H1 (cell line): ENCODE results near the gene HAS3. TPM values are rescaled to one million over a fixed set of nuclear protein-coding genes. Genes with fewer than 3 reads are reported as not detected.
A peak's percentile ranks its signal among the peaks of the same experiment; 100 is the strongest.

ENCODE experiments used
- BACH1 ChIP-seq: IDR thresholded peaks from 2 replicates; pipeline ENCODE4 v1.6.1; 2012; ENCODE audit warnings: low read length, improper control_type of control experiment
- CHD1 ChIP-seq: IDR thresholded peaks from 2 replicates; pipeline ENCODE4 v1.6.1; 2012; ENCODE audit warnings: low read depth, low read length, improper control_type of control experiment
- CREB1 ChIP-seq: IDR thresholded peaks from 2 replicates; pipeline ENCODE4 v1.6.1; 2012; ENCODE audit warnings: inconsistent platforms
- KDM4A ChIP-seq: IDR thresholded peaks from one replicate; pipeline ENCODE4 v1.7.1; 2012; ENCODE audit warnings: low read depth, mild to moderate bottlenecking, moderate library complexity, low read length, inconsistent platforms; ENCODE audit not compliant: severe bottlenecking
- MAFK ChIP-seq: IDR thresholded peaks from 2 replicates; pipeline ENCODE4 v1.6.1; 2012; ENCODE audit warnings: low read depth, mild to moderate bottlenecking, improper control_type of control experiment, low read length
- POU5F1 ChIP-seq: IDR thresholded peaks from 2 replicates; pipeline ENCODE4 v1.6.1; 2011; ENCODE audit warnings: low read depth, mild to moderate bottlenecking, low read length, moderate library complexity
- RNF2 ChIP-seq: fragments of 200-900, 300-1000 bp; sonication (generic); IDR thresholded peaks from 2 replicates; pipeline ENCODE4 v1.7.1; 2016; ENCODE audit warnings: borderline replicate concordance, low read depth, mild to moderate bottlenecking, antibody characterized with exemption, low read length; ENCODE audit not compliant: poor library complexity, severe bottlenecking; ENCODE audit errors: missing control alignments
- RXRA ChIP-seq: IDR thresholded peaks from 2 replicates; pipeline ENCODE4 v1.6.1; 2011; ENCODE audit warnings: low read depth, mild to moderate bottlenecking, low read length, moderate library complexity; ENCODE audit not compliant: insufficient read depth
- TAF1 ChIP-seq: IDR thresholded peaks from 2 replicates; pipeline ENCODE4 v1.6.1; 2011; ENCODE audit warnings: mild to moderate bottlenecking, low read depth, low read length
- YY1 ChIP-seq: IDR thresholded peaks from 2 replicates; pipeline ENCODE4 v1.6.1; 2011; ENCODE audit warnings: low read depth, mild to moderate bottlenecking, low read length
- polyA plus RNA-seq, 7 experiments: library from polyadenylated mRNA; depleted of rRNA in 3 of 7; stranded (reverse) in 5 of 7; unstranded in 2 of 7; fragments of >200 nt in 5 of 7; fragments of 200-250 nt in 2 of 7; gene quantifications; 1 replicate in 5 of 7; 2 replicates in 1 of 7; 4 replicates in 1 of 7; pipeline versions ENCODE4 v1.2.1 to v1.2.3, GENCODE V29; 2011 to 2013; ENCODE audit warnings: missing spikeins in 2 of 7, mixed read lengths in 2 of 7
- total RNA-seq: library from RNA; stranded (reverse); fragmentation: NEBNext Ultra II Directional; extraction: Animal tissue kit (Norgen Biotek cat#: 25700); gene quantifications from 2 replicates; pipeline ENCODE4 v1.2.1, GENCODE V29; 2021
- TF ChIP-seq, protein P1 (sequence below): fragments of 300-600 bp; sonication (generic); IDR thresholded peaks from 2 replicates; pipeline ENCODE4 v1.7.1; 2012; ENCODE audit warnings: low read length, moderate library complexity, mild to moderate bottlenecking, inconsistent platforms; ENCODE audit not compliant: insufficient replicate concordance
- TF ChIP-seq, protein P2 (sequence below): IDR thresholded peaks from 2 replicates; pipeline ENCODE4 v1.6.1; 2012; ENCODE audit warnings: inconsistent platforms

Gene HAS3
- total and polyA plus RNA-seq, 2 of the 8 experiments (the other 6 are each of a cell fraction or from before 2014, with no cell fraction given): 32.1 to 69.6 TPM

DNA sequence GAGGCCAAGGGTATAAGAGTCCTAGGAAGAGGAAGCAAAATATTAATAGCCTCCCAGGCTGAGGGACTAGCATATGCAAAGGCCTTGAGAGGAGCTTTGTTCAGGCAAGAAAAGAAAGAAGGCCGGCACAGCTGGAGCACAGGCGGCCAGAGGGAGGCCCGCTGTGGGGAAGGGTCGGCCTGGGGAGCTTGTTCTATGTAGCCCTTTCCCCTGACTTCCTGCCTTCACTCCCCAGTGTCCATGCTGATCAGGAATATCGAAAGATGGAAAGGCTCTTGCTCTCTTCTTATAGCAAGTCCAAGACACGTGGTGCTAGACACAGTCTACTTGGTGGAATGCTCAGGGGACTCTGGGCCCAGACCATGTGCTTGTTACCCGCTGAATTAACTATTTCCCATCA is 27.4 kb upstream of the HAS3 start (continued):
- TF ChIP-seq RXRA (no peak), CREB1 (no peak), BACH1 (no peak), RNF2 (no peak), POU5F1 (no peak), YY1 (no peak), CHD1 (no peak), KDM4A (no peak), TAF1 (no peak), MAFK (no peak)
- TF ChIP-seq, protein P1, sequence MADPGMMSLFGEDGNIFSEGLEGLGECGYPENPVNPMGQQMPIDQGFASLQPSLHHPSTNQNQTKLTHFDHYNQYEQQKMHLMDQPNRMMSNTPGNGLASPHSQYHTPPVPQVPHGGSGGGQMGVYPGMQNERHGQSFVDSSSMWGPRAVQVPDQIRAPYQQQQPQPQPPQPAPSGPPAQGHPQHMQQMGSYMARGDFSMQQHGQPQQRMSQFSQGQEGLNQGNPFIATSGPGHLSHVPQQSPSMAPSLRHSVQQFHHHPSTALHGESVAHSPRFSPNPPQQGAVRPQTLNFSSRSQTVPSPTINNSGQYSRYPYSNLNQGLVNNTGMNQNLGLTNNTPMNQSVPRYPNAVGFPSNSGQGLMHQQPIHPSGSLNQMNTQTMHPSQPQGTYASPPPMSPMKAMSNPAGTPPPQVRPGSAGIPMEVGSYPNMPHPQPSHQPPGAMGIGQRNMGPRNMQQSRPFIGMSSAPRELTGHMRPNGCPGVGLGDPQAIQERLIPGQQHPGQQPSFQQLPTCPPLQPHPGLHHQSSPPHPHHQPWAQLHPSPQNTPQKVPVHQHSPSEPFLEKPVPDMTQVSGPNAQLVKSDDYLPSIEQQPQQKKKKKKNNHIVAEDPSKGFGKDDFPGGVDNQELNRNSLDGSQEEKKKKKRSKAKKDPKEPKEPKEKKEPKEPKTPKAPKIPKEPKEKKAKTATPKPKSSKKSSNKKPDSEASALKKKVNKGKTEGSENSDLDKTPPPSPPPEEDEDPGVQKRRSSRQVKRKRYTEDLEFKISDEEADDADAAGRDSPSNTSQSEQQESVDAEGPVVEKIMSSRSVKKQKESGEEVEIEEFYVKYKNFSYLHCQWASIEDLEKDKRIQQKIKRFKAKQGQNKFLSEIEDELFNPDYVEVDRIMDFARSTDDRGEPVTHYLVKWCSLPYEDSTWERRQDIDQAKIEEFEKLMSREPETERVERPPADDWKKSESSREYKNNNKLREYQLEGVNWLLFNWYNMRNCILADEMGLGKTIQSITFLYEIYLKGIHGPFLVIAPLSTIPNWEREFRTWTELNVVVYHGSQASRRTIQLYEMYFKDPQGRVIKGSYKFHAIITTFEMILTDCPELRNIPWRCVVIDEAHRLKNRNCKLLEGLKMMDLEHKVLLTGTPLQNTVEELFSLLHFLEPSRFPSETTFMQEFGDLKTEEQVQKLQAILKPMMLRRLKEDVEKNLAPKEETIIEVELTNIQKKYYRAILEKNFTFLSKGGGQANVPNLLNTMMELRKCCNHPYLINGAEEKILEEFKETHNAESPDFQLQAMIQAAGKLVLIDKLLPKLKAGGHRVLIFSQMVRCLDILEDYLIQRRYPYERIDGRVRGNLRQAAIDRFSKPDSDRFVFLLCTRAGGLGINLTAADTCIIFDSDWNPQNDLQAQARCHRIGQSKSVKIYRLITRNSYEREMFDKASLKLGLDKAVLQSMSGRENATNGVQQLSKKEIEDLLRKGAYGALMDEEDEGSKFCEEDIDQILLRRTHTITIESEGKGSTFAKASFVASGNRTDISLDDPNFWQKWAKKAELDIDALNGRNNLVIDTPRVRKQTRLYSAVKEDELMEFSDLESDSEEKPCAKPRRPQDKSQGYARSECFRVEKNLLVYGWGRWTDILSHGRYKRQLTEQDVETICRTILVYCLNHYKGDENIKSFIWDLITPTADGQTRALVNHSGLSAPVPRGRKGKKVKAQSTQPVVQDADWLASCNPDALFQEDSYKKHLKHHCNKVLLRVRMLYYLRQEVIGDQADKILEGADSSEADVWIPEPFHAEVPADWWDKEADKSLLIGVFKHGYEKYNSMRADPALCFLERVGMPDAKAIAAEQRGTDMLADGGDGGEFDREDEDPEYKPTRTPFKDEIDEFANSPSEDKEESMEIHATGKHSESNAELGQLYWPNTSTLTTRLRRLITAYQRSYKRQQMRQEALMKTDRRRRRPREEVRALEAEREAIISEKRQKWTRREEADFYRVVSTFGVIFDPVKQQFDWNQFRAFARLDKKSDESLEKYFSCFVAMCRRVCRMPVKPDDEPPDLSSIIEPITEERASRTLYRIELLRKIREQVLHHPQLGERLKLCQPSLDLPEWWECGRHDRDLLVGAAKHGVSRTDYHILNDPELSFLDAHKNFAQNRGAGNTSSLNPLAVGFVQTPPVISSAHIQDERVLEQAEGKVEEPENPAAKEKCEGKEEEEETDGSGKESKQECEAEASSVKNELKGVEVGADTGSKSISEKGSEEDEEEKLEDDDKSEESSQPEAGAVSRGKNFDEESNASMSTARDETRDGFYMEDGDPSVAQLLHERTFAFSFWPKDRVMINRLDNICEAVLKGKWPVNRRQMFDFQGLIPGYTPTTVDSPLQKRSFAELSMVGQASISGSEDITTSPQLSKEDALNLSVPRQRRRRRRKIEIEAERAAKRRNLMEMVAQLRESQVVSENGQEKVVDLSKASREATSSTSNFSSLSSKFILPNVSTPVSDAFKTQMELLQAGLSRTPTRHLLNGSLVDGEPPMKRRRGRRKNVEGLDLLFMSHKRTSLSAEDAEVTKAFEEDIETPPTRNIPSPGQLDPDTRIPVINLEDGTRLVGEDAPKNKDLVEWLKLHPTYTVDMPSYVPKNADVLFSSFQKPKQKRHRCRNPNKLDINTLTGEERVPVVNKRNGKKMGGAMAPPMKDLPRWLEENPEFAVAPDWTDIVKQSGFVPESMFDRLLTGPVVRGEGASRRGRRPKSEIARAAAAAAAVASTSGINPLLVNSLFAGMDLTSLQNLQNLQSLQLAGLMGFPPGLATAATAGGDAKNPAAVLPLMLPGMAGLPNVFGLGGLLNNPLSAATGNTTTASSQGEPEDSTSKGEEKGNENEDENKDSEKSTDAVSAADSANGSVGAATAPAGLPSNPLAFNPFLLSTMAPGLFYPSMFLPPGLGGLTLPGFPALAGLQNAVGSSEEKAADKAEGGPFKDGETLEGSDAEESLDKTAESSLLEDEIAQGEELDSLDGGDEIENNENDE: no peak
- TF ChIP-seq, protein P2, sequence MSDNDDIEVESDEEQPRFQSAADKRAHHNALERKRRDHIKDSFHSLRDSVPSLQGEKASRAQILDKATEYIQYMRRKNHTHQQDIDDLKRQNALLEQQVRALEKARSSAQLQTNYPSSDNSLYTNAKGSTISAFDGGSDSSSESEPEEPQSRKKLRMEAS: peak; percentile 86
